Urothelium cell line (cell line): ENCODE measurements around the gene PCDHGA1.

Experiments
- DNase-seq: peaks from one replicate; pipeline ENCODE4 v3.0.0; 2011; ENCODE audit warnings: low spot score, mixed read lengths
- FAIRE-seq: peaks from 2 replicates; lab custom pipeline; 2011; peaks lifted over from hg19 to GRCh38; lab: Jason Lieb, UNC

Gene PCDHGA1

GRCh38 chr5:141434006-141434405 is 103.7 kb downstream of the PCDHGA1 start:
- FAIRE-seq = no peak
- DNase-seq = no peak

- DNase-seq = no peak
- no peak for FAIRE-seq
These were observed 106.9 kb downstream of the PCDHGA1 start for GRCh38 chr5:141437221-141437620.

- no peak for FAIRE-seq
- DNase-seq = no peak
These were observed 109.3 kb downstream of the PCDHGA1 start for GRCh38 chr5:141439411-141440141.

GRCh38 chr5:141440341-141440740 is 110.0 kb downstream of the PCDHGA1 start:
- FAIRE-seq = no peak
- DNase-seq = no peak

- FAIRE-seq = no peak
- no peak for DNase-seq
These were observed 111.4 kb downstream of the PCDHGA1 start for GRCh38 chr5:141441571-141442170.

GRCh38 chr5:141465351-141465750 is 135.0 kb downstream of the PCDHGA1 start:
- no peak for FAIRE-seq

GRCh38 chr5:141475625-141476131 is 145.4 kb downstream of the PCDHGA1 start, which contains the start of gene PCDHGC3:
Gene PCDHGC3, plus strand, starts transcription at chr5:141475966. Its CDS starts 151 bp downstream, at chr5:141476117.
- no peak for FAIRE-seq
- DNase-seq = peak; percentile 91

More at GRCh38 chr5:141465351-141465750, 135.0 kb downstream of the PCDHGA1 start:
- no peak for DNase-seq

- peak; percentile 55 for DNase-seq
- FAIRE-seq = no peak
These were observed 146.0 kb downstream of the PCDHGA1 start for GRCh38 chr5:141476132-141476911.

- no peak for DNase-seq
- no peak for FAIRE-seq
These were observed 146.8 kb downstream of the PCDHGA1 start for GRCh38 chr5:141477044-141477575.

GRCh38 chr5:141477815-141478214 is 147.5 kb downstream of the PCDHGA1 start:
- FAIRE-seq (no peak), DNase-seq (no peak)

- DNase-seq (no peak), FAIRE-seq (no peak)
These were observed 148.1 kb downstream of the PCDHGA1 start for GRCh38 chr5:141478321-141478945.

- FAIRE-seq (no peak), DNase-seq (no peak)
These were observed 149.5 kb downstream of the PCDHGA1 start for GRCh38 chr5:141479776-141480175.

GRCh38 chr5:141483902-141484301 is 153.6 kb downstream of the PCDHGA1 start:
- no peak for DNase-seq

GRCh38 chr5:141484310-141484640 is 154.0 kb downstream of the PCDHGA1 start:
- FAIRE-seq = no peak
- DNase-seq = no peak

More at GRCh38 chr5:141483902-141484301, 153.6 kb downstream of the PCDHGA1 start:
- FAIRE-seq = no peak

- FAIRE-seq (no peak), DNase-seq (no peak)
These were observed 154.5 kb downstream of the PCDHGA1 start, which contains the start of gene PCDHGC4 for GRCh38 chr5:141484641-141485311. Gene PCDHGC4, plus strand, starts transcription at chr5:141485030. Its CDS starts 144 bp downstream, at chr5:141485174.

- FAIRE-seq (no peak), DNase-seq (no peak)
These were observed 155.2 kb downstream of the PCDHGA1 start for GRCh38 chr5:141485321-141486055.

- FAIRE-seq (no peak), DNase-seq (no peak)
These were observed 155.8 kb downstream of the PCDHGA1 start for GRCh38 chr5:141486091-141486490.

GRCh38 chr5:141487131-141487530 is 156.8 kb downstream of the PCDHGA1 start:
- FAIRE-seq (no peak), DNase-seq (no peak)
